ENCODE results near the gene ANXA4. TPM values are rescaled to one million over a fixed set of nuclear protein-coding genes. Genes with fewer than 3 reads are reported as not detected.

Gene ANXA4
- total RNA-seq, 1 experiment from 2014 or later, result 9.5 TPM

GRCh38 chr2:69811591-69811990 lies 69.7 kb downstream of the ANXA4 start:
- Mint-ChIP-seq H3K9me3 (no peaks in the 10 kb centered on the region), H3K4me3 (no peak overlapping the region), H3K27me3 (ENCODE audit: low read depth) (no peaks in the 10 kb centered on the region)

GRCh38 chr2:69815717-69816116 lies 73.8 kb downstream of the ANXA4 start:
- ATAC-seq, result no peak
- no peaks in the 10 kb centered on the region for H3K9me3 Mint-ChIP-seq
- no peak for DNase-seq (ENCODE audit: low spot score)
- peaks cover 13% of the 10 kb centered on the region for H3K4me1 Mint-ChIP-seq
- CTCF ChIA-PET, result interaction anchor here (1.3 to 14.0 kb wide), 4 partner anchors 12 to 91 kb away, joined by 3 to 461 read pairs (median 8); no protein-coding TSS in a partner anchor
- H3K27me3 Mint-ChIP-seq (ENCODE audit: low read depth), result no peaks in the 10 kb centered on the region
- H3K27ac Mint-ChIP-seq, result 0 out of 2 replicates have a peak overlapping the region, but pooled peaks have one; percentile 52
- POLR2A ChIA-PET, result no interaction called here
- no peak overlapping the region for H3K4me3 Mint-ChIP-seq
- no peak for TF ChIP-seq STAT6 (CRISPR knock-in tag; conservative IDR thresholded peaks at IDR 0.05; ENCODE audit: low read depth)
- TF ChIP-seq ZNF121 (CRISPR knock-in tag; IDR thresholded peaks at IDR 0.05), result no peak
- no peak for TF ChIP-seq SMAD4 (CRISPR knock-in tag; IDR thresholded peaks at IDR 0.05)
- no peaks in the 10 kb centered on the region for H3K36me3 Mint-ChIP-seq

More at GRCh38 chr2:69811591-69811990, 69.7 kb downstream of the ANXA4 start:
- ChIA-PET CTCF (interaction anchor here (1.3 to 14.0 kb wide), 2 partner anchors 10 to 87 kb away, joined by 3 to 461 read pairs; no protein-coding TSS in a partner anchor), POLR2A (no interaction called here)
- TF ChIP-seq AFF4 (CRISPR knock-in tag; IDR thresholded peaks at IDR 0.05; ENCODE audit: borderline replicate concordance), result no peak
- TF ChIP-seq ZSCAN18 (CRISPR knock-in tag; IDR thresholded peaks at IDR 0.05), result no peak
- no peak for TF ChIP-seq CREM (CRISPR knock-in tag; IDR thresholded peaks at IDR 0.05)
- no peak for TF ChIP-seq TP53 (CRISPR knock-in tag; IDR thresholded peaks at IDR 0.05)
- TF ChIP-seq CREB1 (CRISPR knock-in tag; IDR thresholded peaks at IDR 0.05), result no peak
- TF ChIP-seq ZNF219 (CRISPR knock-in tag; IDR thresholded peaks at IDR 0.05; ENCODE audit: borderline replicate concordance), result no peak
- TF ChIP-seq FOXK1 (CRISPR knock-in tag; IDR thresholded peaks at IDR 0.05), result no peak
- TF ChIP-seq ZNF317 (CRISPR knock-in tag; IDR thresholded peaks at IDR 0.05; ENCODE audit: borderline replicate concordance, low read depth), result no peak
- TF ChIP-seq ZBTB43 (CRISPR knock-in tag; IDR thresholded peaks at IDR 0.05), result no peak
- no peak overlapping the region for H3K27ac Mint-ChIP-seq
- H3K36me3 Mint-ChIP-seq, result no peaks in the 10 kb centered on the region
- peaks cover 7% of the 10 kb centered on the region for H3K4me1 Mint-ChIP-seq
- DNase-seq (ENCODE audit: low spot score) (no peak), ATAC-seq (no peak)
